HepG2 (cell line): ENCODE results near the gene FCER1G. TPM values are rescaled to one million over a fixed set of nuclear protein-coding genes. Genes with fewer than 3 reads are reported as not detected.
A peak's percentile ranks its signal among the peaks of the same experiment; 100 is the strongest.

Experiments used
- CENPT ChIP-seq: sonication (generic); formaldehyde crosslinking; IDR thresholded peaks from 2 replicates; pipeline ENCODE4 v1.8.0; 2022; ENCODE audit warnings: low read depth, mild to moderate bottlenecking, moderate library complexity, missing genetic modification reagents
- MATR3 ChIP-seq: sonication (generic); formaldehyde crosslinking; IDR thresholded peaks from 2 replicates; pipeline ENCODE4 v1.4.0; 2020; ENCODE audit warnings: missing genetic modification reagents
- MBNL3 ChIP-seq: fragments of 250-450 bp; sonication (Bioruptor Pico); conservative IDR thresholded peaks from 2 replicates; pipeline ENCODE4 v1.8.0; 2022; ENCODE audit warnings: mild to moderate bottlenecking, inconsistent platforms
- RBM39 ChIP-seq: fragments of 200-400 bp; formaldehyde crosslinking; IDR thresholded peaks from one replicate; pipeline ENCODE4 v1.6.1; 2018; ENCODE audit warnings: antibody characterized with exemption, mild to moderate bottlenecking, low read depth, low read length; ENCODE audit not compliant: poor library complexity, severe bottlenecking
- RORA ChIP-seq: sonication (generic); formaldehyde crosslinking; IDR thresholded peaks from 2 replicates; pipeline ENCODE4 v1.5.0; 2020; ENCODE audit warnings: mild to moderate bottlenecking, missing genetic modification reagents, moderate library complexity
- SUZ12 ChIP-seq: fragments of 150-350 bp; IDR thresholded peaks from 2 replicates; pipeline ENCODE4 v1.6.1; 2014; ENCODE audit warnings: low read depth, low read length
- SYNCRIP ChIP-seq: fragments of 200-400 bp; formaldehyde crosslinking; IDR thresholded peaks from 2 replicates; pipeline ENCODE4 v1.6.1; 2018; ENCODE audit warnings: mild to moderate bottlenecking, low read depth, low read length; ENCODE audit not compliant: insufficient read depth
- ZBTB1 ChIP-seq: sonication (generic); formaldehyde crosslinking; IDR thresholded peaks from 2 replicates; pipeline ENCODE4 v1.4.0; 2020; ENCODE audit warnings: missing genetic modification reagents, borderline replicate concordance
- ZBTB7A ChIP-seq: sonication (generic); formaldehyde crosslinking; IDR thresholded peaks from 2 replicates; pipeline ENCODE4 v1.8.0; 2022; ENCODE audit warnings: mild to moderate bottlenecking, missing genetic modification reagents
- ZFP82 ChIP-seq: sonication (generic); formaldehyde crosslinking; IDR thresholded peaks from 2 replicates; pipeline ENCODE4 v1.5.1; 2020; ENCODE audit warnings: mild to moderate bottlenecking, missing genetic modification reagents, borderline replicate concordance
- ZNF143 ChIP-seq: sonication (generic); formaldehyde crosslinking; IDR thresholded peaks from 2 replicates; pipeline ENCODE4 v1.4.0; 2020; ENCODE audit warnings: missing genetic modification reagents
- ZNF205 ChIP-seq: IDR thresholded peaks from 2 replicates; pipeline ENCODE4 v1.6.1; 2018; ENCODE audit warnings: missing biosample characterization, missing genetic modification reagents
- ZNF274 ChIP-seq: sonication (generic); formaldehyde crosslinking; IDR thresholded peaks from 2 replicates; pipeline ENCODE4 v1.5.1; 2020; ENCODE audit warnings: mild to moderate bottlenecking, missing genetic modification reagents
- ZNF709 ChIP-seq: sonication (generic); formaldehyde crosslinking; IDR thresholded peaks from 2 replicates; pipeline ENCODE4 v1.5.0; 2020; ENCODE audit warnings: mild to moderate bottlenecking, missing genetic modification reagents
- ZSCAN22 ChIP-seq: sonication (generic); formaldehyde crosslinking; IDR thresholded peaks from 2 replicates; pipeline ENCODE4 v1.4.0; 2020; ENCODE audit warnings: mild to moderate bottlenecking, missing genetic modification reagents
- polyA plus RNA-seq, 8 experiments: library from polyadenylated mRNA; depleted of rRNA in 3 of 8; stranded (reverse) in 7 of 8; unstranded in 1 of 8; fragments of >200 nt; fragmentation: Illumina TruSeq in 4 of 8; extraction: Trizol in 4 of 8; gene quantifications; 2 replicates each; pipeline versions ENCODE4 v1.2.1 to v1.2.3, GENCODE V29; 2011 to 2016; ENCODE audit warnings: low read depth in 4 of 8, missing spikeins in 1 of 8, mixed read lengths in 1 of 8; ENCODE audit not compliant: insufficient read depth in 1 of 8
- total RNA-seq, 5 experiments: library from RNA; depleted of rRNA; stranded (reverse); fragments of >200 nt; fragmentation: Illumina TruSeq; extraction: Trizol; gene quantifications; 2 replicates each; pipeline ENCODE4 v1.2.3, GENCODE V29; 2016; ENCODE audit warnings: low read depth in 1 of 5
- TF ChIP-seq, protein P1 (sequence below): sonication (generic); formaldehyde crosslinking; IDR thresholded peaks from 2 replicates; pipeline ENCODE4 v1.5.1; 2020; ENCODE audit warnings: mild to moderate bottlenecking, missing genetic modification reagents, borderline replicate concordance
- TF ChIP-seq, protein P2 (sequence below): sonication (generic); formaldehyde crosslinking; IDR thresholded peaks from 2 replicates; pipeline ENCODE4 v1.5.1; 2020; ENCODE audit warnings: mild to moderate bottlenecking, missing genetic modification reagents
- TF ChIP-seq, protein P3 (sequence below): sonication (generic); formaldehyde crosslinking; IDR thresholded peaks from 2 replicates; pipeline ENCODE4 v1.4.0; 2020; ENCODE audit warnings: missing genetic modification reagents
- TF ChIP-seq, protein P4 (sequence below): sonication (generic); formaldehyde crosslinking; IDR thresholded peaks from 2 replicates; pipeline ENCODE4 v1.4.0; 2020; ENCODE audit warnings: mild to moderate bottlenecking, missing genetic modification reagents

FCER1G gene
- total and polyA plus RNA-seq, 2 of the 13 experiments (the other 11 are each of a cell fraction or from before 2014, with no cell fraction given): 1.3 to 6.4 TPM

DNA sequence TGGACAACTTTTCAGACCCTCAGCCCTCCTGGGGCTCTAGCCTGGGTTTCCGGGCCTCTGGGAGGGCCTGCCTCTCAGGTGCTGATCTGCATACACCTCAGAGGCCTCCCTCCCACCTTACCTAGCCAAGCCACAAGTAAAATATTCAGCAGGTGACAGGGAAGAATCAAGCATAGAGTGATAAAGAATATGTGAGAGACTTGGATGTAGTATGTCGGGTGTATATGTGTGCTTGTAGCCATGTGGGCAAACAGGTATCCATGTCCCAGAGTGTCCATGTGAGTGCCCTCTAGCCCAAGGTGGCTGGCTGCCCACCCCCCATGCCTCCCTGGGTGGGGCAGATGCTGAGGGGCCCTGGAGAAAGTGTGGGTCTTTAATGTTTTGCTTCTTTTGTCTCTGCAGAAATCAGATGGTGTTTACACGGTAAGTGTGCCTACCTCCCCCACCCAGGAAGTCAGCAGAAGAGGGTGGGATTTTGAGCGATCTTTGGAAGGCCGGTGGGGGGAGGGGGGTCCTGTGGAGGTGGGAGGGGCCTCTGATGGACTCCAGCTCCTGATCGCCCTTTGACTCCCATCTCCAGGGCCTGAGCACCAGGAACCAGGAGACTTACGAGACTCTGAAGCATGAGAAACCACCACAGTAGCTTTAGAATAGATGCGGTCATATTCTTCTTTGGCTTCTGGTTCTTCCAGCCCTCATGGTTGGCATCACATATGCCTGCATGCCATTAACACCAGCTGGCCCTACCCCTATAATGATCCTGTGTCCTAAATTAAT lies 3.4 kb downstream of the FCER1G start (continued):
- TF ChIP-seq, protein P1, sequence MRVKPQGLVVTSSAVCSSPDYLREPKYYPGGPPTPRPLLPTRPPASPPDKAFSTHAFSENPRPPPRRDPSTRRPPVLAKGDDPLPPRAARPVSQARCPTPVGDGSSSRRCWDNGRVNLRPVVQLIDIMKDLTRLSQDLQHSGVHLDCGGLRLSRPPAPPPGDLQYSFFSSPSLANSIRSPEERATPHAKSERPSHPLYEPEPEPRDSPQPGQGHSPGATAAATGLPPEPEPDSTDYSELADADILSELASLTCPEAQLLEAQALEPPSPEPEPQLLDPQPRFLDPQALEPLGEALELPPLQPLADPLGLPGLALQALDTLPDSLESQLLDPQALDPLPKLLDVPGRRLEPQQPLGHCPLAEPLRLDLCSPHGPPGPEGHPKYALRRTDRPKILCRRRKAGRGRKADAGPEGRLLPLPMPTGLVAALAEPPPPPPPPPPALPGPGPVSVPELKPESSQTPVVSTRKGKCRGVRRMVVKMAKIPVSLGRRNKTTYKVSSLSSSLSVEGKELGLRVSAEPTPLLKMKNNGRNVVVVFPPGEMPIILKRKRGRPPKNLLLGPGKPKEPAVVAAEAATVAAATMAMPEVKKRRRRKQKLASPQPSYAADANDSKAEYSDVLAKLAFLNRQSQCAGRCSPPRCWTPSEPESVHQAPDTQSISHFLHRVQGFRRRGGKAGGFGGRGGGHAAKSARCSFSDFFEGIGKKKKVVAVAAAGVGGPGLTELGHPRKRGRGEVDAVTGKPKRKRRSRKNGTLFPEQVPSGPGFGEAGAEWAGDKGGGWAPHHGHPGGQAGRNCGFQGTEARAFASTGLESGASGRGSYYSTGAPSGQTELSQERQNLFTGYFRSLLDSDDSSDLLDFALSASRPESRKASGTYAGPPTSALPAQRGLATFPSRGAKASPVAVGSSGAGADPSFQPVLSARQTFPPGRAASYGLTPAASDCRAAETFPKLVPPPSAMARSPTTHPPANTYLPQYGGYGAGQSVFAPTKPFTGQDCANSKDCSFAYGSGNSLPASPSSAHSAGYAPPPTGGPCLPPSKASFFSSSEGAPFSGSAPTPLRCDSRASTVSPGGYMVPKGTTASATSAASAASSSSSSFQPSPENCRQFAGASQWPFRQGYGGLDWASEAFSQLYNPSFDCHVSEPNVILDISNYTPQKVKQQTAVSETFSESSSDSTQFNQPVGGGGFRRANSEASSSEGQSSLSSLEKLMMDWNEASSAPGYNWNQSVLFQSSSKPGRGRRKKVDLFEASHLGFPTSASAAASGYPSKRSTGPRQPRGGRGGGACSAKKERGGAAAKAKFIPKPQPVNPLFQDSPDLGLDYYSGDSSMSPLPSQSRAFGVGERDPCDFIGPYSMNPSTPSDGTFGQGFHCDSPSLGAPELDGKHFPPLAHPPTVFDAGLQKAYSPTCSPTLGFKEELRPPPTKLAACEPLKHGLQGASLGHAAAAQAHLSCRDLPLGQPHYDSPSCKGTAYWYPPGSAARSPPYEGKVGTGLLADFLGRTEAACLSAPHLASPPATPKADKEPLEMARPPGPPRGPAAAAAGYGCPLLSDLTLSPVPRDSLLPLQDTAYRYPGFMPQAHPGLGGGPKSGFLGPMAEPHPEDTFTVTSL (CRISPR knock-in tag): 0 out of 2 replicates have a peak, but pooled peaks have one; percentile 10
- TF ChIP-seq SYNCRIP (no peak), RBM39 (no peak), RORA (CRISPR knock-in tag) (no peak), MATR3 (CRISPR knock-in tag) (no peak), ZNF205 (CRISPR knock-in tag) (peak; percentile 12; the same call in 1 of the 2 replicates), CENPT (CRISPR knock-in tag) (no peak), ZNF274 (CRISPR knock-in tag) (0 out of 2 replicates have a peak, but pooled peaks have one; percentile 11), ZFP82 (CRISPR knock-in tag) (0 out of 2 replicates have a peak, but pooled peaks have one; percentile 36), ZNF143 (CRISPR knock-in tag) (no peak), ZBTB7A (CRISPR knock-in tag) (peak; percentile 90), ZSCAN22 (CRISPR knock-in tag) (no peak), MBNL3 (CRISPR knock-in tag) (no peak), ZBTB1 (CRISPR knock-in tag) (no peak), SUZ12 (no peak), ZNF709 (CRISPR knock-in tag) (no peak)
- TF ChIP-seq, protein P2, sequence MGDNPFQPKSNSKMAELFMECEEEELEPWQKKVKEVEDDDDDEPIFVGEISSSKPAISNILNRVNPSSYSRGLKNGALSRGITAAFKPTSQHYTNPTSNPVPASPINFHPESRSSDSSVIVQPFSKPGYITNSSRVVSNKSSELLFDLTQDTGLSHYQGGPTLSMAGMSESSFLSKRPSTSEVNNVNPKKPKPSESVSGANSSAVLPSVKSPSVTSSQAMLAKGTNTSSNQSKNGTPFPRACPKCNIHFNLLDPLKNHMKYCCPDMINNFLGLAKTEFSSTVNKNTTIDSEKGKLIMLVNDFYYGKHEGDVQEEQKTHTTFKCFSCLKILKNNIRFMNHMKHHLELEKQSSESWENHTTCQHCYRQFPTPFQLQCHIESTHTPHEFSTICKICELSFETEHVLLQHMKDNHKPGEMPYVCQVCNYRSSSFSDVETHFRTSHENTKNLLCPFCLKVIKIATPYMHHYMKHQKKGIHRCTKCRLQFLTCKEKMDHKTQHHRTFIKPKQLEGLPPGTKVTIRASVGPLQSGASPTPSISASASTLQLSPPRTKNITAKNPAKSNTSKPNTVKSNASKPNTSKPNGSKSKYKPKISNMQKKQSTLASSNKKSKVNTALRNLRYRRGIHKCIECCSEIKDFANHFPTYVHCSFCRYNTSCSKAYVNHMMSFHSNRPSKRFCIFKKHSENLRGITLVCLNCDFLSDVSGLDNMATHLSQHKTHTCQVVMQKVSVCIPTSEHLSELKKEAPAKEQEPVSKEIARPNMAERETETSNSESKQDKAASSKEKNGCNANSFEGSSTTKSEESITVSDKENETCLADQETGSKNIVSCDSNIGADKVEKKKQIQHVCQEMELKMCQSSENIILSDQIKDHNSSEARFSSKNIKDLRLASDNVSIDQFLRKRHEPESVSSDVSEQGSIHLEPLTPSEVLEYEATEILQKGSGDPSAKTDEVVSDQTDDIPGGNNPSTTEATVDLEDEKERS: no peak
- TF ChIP-seq, protein P3, sequence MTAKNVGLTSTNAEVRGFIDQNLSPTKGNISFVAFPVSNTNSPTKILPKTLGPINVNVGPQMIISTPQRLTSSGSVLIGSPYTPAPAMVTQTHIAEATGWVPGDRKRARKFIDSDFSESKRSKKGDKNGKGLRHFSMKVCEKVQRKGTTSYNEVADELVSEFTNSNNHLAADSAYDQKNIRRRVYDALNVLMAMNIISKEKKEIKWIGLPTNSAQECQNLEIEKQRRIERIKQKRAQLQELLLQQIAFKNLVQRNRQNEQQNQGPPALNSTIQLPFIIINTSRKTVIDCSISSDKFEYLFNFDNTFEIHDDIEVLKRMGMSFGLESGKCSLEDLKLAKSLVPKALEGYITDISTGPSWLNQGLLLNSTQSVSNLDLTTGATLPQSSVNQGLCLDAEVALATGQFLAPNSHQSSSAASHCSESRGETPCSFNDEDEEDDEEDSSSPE (CRISPR knock-in tag): 0 out of 2 replicates have a peak, but pooled peaks have one; percentile 32
- TF ChIP-seq, protein P4, sequence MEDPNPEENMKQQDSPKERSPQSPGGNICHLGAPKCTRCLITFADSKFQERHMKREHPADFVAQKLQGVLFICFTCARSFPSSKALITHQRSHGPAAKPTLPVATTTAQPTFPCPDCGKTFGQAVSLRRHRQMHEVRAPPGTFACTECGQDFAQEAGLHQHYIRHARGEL (CRISPR knock-in tag): no peak
